GM19468 (cell line): Measurements from ENCODE around the gene GAB1.

ENCODE experiments used
- ATAC-seq: cut with Tn5 transposase; IDR thresholded peaks from one replicate; pipeline ENCODE4 v1.9.1; 2021; ENCODE audit warnings: mild to moderate bottlenecking, moderate library complexity, moderate number of reproducible peaks; ENCODE audit not compliant: unreplicated experiment; ENCODE audit errors: extremely low read depth

Gene GAB1

DNA sequence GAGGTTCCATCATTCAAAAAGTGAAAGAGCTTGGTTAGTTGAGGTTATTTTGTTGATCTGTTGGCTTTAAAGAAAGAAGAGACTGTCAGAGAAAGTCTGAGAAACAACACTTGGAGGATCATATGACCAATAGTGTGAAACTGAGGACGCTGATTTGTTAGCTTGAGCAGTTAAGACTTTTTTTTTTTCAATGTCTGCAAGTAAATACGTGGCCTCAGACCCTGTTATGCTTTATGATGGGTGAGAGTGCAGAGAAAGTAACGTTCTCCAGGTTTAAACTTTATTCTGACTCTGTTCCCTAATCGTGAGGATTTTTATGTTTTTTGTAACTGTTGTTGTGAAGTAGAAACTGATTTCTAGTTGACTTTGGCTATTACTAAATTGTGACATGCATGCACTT, 45.9 kb downstream of the GAB1 start:
- no peak for ATAC-seq

DNA sequence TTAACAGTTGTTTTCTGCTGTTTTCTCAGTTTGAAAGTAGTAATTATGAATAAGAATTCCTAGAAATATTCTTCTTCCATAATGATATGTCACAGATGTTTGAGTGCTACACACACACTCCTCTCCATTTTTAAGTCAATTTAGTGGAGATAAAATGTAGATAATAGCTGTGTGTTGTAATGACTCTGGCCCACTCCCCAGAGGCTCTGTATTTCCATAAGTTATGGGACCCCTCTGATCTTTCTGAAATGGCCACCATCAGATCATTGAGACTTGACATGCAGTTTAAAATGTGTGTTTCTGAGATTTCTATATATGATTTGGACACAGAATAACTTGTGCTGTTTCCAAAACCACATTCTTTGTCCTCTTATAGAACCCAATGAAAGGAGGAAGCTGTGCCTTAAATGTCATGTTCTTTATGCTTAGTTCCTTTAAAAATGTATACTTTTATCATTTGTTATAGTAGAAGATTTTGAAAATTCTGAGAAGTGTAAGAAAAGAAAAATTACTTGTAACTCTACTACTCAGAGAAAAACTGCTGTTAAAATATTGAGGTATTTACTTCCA, 46.4 kb downstream of the GAB1 start:
- ATAC-seq, result no peak

DNA sequence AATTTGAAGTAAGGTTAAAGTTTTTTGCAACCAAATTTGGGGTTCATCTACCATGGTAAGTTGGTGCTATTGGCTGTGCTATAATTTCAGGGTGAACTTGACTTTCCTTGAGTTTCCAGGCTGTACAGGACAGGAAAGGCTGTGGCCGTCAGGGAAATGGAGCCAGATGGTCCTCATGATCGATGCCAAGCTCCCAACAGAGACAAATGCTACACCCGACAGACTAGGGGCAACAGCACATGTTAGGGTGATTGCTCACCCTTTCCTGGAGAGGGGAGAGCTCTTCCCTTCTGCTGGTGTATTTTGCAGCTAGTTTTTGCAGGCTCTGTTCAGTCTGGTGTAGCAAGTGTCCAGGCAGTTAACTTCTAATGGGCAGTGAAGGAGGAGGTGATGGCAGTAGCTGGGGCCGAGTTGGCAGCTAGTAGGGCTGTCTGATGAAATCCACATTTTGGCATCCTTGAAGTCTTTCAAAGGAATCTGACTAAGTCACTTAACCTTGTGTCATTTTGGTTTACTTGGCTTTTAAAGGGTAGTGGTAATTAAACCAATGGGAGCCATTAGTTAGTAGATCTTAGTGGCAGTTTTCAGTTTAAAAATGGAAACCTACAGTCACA, 47.8 kb downstream of the GAB1 start:
- no peak for ATAC-seq

DNA sequence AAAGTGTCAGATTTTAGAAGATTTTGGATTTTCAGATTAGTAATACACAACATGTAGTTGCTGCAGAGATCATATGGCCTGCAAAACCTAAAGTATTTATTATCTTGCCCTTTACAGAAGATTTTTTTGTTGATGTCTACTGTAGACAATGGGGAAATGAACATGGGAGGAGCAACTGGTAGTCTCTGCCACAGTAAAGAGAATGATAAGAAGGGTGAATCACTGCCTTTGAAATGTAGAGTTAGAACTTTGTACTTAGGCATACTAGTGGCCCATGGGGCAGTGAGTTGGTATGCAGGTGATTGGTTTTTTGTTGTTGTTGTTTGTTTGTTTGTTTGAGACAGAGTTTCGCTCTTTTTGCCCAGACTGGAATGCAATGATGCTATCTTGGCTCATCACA, 50.1 kb downstream of the GAB1 start:
- no peak for ATAC-seq

DNA sequence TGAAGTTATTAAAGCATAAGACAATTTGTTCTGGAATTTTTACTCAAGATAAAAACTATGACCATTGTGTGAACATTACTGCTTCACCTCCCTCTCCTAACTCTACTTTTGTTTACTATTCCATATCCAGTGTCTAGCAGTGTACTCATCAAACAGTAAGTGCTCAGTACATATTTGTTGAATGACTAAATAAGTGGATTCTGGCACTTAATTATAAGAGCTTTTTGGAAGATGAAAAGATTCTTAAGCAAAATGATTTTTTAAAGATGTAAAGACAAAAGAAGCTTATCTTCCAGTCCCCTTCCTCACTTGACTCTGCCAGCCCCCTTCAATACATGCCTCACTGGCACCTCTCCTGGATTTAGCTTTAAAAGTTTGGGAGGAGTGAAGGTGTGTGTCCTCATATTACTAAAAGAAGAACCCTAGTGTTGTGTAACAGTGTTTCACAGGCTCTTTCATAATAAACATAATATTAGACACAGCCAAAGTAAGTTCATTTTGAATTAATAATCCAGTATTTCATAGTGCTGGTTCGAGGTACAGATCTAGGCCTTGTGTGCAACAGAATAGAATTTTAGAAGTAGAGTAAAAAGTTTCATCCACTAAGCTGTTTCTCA, 53.0 kb downstream of the GAB1 start:
- no peak for ATAC-seq

DNA sequence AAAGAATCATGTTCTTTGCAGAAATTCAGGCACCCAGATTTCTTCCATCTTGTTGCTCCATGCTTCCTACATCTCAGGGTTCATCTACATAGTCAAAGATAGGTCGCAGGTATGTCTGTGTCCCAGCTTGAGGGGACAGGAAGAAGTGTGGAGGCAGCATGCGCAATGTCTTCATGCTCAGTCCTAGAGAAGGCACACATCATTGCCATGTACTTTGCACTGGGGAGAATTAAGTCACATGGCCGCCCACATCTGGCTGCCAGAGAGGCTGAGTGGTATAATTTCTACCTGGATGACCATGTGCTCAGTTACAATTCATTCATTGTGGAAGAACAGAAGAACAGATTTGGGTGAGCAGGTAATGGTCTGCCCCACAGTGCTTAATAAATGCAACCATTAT, 54.1 kb downstream of the GAB1 start:
- no peak for ATAC-seq

DNA sequence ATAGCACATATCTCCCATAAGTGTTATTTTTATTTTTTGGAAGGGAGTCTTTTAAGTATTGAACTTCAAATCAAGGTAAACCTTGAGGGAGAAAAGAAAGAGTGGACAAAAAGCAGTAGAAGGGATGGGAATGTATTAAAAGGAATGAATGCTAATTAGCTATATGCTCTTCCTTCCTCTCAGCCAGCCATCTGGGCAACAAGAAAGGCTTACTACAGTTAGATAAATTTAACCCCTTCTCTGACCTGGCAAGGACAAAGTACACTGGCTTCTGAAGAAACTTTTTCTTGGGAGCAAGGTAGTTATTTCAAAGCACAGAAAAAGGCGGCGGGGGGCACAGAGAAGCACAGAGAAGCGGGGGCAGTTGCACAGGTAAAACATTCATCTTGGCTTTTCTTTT, 54.6 kb downstream of the GAB1 start:
- no peak for ATAC-seq

DNA sequence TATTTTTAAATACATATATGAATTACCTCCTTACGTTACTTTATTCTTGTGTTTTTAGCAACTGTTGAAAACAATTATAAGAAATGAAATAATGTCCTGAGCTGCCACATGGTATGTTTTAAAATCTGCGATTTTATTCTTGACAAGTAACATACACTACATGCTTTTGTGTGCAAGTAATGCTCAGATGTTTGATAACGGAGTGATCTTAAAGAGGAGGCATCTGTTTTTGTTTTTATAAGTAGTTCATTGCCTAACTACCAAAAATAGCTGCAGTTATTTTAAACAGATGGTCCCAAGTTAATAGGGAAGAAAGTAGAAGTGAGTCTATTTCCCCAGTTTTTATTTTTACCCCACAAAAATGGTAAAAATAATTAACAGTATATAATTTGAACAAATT, 55.2 kb downstream of the GAB1 start:
- ATAC-seq, result no peak

DNA sequence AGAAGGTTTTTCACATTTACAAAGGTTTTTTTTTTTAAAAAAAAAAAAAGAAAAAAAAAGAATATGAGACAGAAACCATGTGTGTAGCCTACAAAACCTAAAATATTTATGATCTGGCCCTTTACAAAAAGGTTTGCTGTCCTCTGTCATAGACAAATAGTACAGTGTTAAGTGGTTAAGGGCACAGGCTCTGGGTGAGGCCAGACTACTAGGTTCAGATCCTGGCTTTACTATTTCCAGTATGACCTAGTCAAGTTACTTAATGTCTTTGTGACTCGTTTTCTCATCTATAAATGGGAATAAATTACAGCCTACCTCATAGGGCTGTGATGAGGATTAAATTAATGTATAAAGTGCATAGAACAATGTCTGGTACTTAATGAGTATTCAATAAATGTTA, 56.5 kb downstream of the GAB1 start:
- ATAC-seq, result no peak

DNA sequence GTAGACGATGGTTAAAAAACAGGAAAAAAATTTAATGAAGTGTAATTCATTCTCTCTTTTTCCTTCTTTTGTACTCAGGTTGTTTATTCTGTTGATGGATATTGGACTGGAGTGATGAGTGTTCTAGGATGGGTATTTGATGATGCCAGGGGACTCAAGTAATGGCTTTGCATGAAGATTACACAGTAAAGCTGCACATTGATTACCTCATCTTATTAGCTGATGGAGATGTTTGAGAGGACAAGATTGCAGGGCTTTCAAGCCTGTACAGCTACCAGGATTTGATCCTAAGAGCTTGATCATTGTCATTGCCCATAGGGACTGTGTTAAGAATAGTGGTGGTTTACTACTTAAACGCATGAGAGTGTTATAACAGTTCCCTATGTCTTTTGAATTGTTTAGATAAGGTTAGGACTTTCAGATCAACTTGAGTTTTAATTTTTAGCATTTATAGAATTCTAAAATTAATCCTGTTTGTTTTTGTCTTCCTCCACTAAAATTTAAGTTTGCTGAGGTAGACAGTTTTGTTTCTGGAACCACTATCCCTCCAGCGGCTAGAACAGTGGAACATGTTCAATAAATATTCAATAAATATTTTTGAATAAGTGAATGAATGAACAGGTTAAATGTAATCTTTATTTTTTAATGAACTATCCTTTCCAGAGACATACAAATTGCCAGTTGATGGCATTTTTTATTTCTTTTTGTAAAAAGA, 58.2 kb downstream of the GAB1 start:
- ATAC-seq, result no peak

DNA sequence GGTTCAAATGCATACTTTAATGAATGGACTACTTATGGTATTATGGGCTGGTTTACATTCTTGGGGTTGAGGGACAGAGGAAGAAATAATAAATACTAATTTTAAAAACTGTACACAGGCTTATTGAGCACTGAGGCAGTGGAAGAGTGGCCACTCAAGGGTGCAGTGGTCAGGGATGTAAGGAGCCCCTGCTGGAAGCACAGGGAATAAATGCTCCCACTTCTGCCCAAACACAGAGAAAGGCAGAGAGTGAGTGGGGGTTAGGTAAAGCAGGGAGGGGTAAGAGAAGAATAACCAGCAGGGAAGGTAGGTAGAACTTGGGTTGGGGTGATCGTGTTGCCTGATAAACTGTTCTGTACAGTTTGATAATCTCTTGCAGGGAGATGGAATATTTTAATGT, 60.0 kb downstream of the GAB1 start:
- ATAC-seq, result no peak

DNA sequence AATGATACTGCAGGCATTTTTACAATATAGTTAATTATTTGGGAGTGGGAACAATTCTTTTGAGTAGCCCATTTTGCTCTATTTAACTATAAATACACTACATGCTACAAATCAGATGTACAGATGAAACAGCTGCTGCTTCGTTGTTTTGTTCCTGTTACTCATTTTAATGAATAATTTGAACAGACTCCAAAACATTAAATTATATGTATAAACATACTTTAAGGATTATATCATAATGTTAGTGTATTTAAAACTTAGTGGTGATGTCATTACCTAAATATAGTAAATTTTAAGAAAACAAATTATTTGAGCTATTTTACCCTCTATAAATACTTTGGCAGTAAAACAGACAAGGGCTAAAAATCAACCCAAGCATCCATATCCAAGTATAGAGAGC, 60.7 kb downstream of the GAB1 start:
- ATAC-seq, result no peak

DNA sequence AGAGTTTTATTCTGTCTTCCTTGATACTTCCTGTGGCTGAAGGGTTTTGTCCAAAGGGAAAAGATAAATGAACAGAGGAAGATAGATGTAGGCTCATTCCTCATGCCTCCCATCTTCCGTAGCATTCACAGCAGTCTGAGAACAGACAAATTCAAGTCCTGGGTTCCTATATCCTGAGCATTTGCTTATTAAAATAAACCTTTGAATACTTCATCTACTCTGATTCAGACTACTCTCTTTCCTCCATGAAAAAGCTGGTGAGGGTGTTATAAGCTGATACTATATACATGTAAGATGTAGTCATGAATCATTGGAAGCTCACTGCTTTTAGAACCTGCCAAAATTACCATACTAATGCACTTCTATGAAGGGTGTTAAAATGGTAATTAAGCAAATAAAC, 61.2 kb downstream of the GAB1 start:
- no peak for ATAC-seq

DNA sequence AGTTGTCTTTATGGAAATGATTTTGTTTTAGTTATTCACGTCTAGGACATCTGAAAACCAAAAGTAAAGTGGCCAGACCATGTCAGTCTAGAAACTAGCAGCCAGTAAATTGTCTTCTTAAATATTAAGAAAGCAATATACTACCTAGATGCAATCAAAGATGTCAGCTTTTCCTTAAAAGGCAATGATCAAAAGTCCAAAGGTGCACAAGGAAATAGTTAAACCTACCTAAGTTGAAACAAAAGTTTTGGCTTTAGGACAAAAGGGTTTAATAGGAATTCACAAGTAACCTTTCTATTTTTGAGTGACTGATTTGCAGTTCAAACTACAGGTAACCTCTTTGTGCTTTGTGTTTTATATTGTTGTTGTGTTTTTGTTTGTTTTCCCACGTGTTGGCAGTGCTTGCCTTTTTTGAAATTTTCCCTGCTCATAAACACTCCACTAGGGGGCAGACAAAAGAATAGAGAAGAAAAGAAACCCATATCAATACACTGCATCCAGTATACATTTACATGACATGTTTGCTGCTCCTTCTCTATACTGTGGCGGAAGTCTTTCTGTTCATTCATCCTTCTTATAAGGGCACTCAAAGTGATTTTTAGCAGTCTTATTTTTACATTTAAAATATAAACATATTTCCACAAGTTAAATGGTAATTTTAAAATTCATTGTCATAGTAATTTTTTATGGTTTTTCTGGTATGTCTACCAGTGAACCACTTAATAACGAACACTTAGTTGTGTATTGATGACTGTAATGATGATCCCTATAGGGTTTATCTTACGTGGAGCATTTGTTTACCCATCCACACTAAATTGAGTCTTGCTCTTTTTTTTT, 62.7 kb downstream of the GAB1 start:
- ATAC-seq, result peak; percentile 63

DNA sequence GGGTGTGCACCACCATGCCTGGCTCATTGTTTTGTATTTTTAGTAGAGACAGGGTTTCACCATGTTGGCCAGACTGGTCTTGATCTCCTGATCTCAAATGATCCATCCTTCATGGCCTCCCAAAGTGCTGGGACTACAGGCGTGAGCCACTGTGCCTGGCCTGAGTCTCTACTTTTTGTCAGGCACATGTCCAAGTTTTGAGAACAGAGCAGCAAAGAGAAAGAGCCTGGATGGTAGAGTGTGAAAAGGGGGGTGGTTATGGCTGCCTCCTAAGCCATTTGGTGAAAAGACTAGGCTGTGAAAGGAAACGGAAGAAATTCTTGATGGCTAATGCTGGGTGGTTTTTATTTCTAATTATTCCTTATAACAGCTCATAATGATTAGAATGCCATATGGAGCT, 63.4 kb downstream of the GAB1 start:
- no peak for ATAC-seq

DNA sequence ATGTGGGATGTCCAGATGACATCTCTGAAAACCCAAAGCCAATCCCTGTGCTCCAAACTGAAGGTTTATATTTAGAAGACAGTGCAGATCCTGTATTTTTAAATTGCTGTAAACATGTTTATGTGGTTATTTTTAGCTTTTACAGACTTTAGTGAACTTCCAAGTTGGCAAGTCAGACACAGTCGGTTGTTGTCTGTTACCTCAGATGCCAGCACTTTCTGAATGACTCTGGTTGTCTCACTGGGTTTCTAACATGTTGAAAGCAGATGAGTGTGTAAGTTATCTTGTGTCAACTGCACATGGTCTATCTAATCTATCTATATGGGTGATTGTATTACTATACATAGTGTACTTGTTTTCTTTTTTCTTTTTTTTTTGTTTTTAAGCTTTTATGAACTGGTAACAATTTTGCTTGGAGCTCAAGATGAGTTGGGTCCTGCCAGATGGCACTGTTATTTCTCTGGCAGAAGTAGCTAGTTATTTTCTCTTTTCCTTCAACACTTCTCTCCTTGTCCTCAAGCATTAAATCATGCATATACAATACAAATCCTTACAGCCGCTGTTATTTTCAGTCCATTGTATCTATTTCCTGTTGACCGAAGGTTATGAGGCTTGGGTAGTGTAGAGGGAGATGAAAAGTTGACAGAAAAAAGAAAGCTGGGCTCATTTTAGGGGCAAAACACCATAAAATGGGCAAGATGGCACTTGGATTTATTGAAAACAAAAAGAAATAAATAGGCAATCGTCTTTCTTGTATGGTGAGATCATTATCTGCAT, 66.3 kb downstream of the GAB1 start:
- ATAC-seq, result no peak

DNA sequence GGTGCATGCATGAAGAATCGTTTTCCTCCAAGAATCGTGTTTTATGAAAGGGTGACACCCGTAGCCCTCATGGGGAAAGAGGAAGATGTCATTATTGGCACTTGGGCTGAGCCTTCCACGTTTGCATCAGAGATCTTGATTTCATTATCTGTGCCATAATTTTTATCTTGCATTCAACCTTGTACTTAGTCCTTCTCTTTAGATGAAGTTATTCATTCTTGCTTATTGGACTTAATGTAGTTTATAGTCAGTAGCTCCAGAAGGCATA, 66.8 kb downstream of the GAB1 start:
- no peak for ATAC-seq

DNA sequence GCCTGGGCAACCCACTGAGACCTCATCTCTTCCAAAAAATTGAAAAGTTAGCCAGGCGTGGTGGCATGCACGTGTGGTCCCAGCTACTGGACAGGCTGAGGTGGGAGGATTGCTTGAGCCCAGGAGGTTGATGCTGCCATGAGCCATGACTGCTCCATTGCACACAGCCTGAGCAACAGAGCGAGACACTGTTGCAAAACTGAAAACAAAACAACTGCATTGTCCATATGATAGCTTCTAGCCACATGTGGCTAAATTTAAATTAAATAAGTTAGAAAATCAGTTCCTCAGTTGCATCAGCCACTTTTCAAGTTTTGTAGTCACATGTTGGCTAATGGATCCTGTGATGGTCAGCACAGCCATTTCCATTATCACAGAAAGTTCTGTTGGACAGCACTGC, 67.9 kb downstream of the GAB1 start:
- ATAC-seq, result peak; percentile 95

DNA sequence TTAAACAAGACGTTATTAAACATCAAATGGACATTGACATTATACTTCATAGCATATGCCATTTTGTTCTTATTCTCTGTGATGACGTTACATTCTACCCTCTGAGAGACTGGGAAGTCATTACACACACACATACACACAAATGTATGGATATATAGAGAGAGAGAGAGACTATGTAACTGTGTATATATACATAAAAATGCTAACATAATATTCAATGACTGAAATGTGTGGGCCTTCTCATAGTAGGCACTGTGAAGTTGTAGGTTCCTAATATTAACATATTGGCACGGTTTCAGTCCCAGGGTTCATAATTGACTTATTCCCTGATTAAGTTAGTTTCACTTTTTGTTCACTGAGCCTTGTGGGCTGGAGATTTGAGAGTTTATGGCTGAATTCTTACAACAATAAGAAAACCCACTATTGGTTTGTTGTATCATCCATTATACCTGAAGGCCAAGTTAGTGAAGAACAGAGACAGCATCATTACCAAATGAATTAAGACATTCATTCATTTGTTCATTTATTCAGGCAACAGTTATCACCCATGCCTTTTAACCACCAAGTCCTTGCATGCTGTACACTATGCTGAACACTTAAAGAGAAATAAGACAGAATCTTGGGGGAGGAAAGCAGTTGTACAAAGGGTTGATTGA, 68.5 kb downstream of the GAB1 start:
- no peak for ATAC-seq

DNA sequence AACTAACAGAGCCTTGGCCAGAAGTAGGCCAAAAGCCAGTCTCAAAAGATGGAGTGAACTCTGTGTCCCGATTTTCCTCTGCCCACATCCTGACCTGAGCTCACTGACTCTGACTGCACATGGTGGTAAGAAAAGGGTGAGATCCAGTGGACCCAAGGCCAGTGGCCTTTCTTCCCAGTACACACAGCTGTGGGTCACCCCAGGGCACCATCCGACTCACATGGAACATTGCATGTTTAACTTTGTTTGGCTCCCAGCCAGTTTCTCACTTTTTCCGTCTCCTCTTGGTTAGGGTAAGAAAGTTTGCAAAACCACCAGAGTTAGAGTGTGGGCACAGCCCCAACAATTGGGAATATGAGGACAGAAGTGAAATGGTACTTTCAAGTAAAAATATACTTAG, 69.8 kb downstream of the GAB1 start:
- no peak for ATAC-seq
